ENCODE measurements around the gene SPG11. TPM values are rescaled to one million over a fixed set of nuclear protein-coding genes. Genes with fewer than 3 reads are reported as not detected.
A peak's percentile ranks its signal among the peaks of the same experiment; 100 is the strongest.
"Not testable (repeated sequence)": the region's sequence is repeated elsewhere in the genome, so short reads cannot be mapped to it uniquely, and the experiment has no call there.

The SPG11 gene
- polyA plus RNA-seq, 1 donor: 41.6 TPM

- no peak for DNase-seq (ENCODE audit: low read depth)
Measured at GRCh38 chr15:44566155-44566540, 97.3 kb downstream of the SPG11 start.

GRCh38 chr15:44565387-44566154 lies 97.9 kb downstream of the SPG11 start:
- DNase-seq (ENCODE audit: low read depth): no peak

- not testable (repeated sequence) for DNase-seq (ENCODE audit: low read depth)
Measured at GRCh38 chr15:44560926-44561325, 102.5 kb downstream of the SPG11 start.

GRCh38 chr15:44554934-44555723 lies 108.3 kb downstream of the SPG11 start:
- no peak for DNase-seq (ENCODE audit: low read depth)

- DNase-seq (ENCODE audit: low read depth): no peak
Measured at GRCh38 chr15:44550734-44551133, 112.7 kb downstream of the SPG11 start.

GRCh38 chr15:44550256-44550655 lies 113.2 kb downstream of the SPG11 start:
- DNase-seq (ENCODE audit: low read depth): no peak

- not testable (repeated sequence) for DNase-seq (ENCODE audit: low read depth)
Measured at GRCh38 chr15:44549152-44549551, 114.3 kb downstream of the SPG11 start.

GRCh38 chr15:44545913-44546802 lies 117.3 kb downstream of the SPG11 start:
- no peak for DNase-seq (ENCODE audit: low read depth)

- DNase-seq (ENCODE audit: low read depth): not testable (repeated sequence)
Measured at GRCh38 chr15:44544745-44545144, 118.7 kb downstream of the SPG11 start.

- DNase-seq (ENCODE audit: low read depth): no peak
Measured at GRCh38 chr15:44542596-44542995, 120.9 kb downstream of the SPG11 start.

- no peak for DNase-seq (ENCODE audit: low read depth)
Measured at GRCh38 chr15:44541282-44541958, 122.0 kb downstream of the SPG11 start.

- no peak for DNase-seq (ENCODE audit: low read depth)
Measured at GRCh38 chr15:44537735-44538240, 125.7 kb downstream of the SPG11 start.

- DNase-seq (ENCODE audit: low read depth): peak; percentile 85
Measured at GRCh38 chr15:44536962-44537734, 126.3 kb downstream of the SPG11 start, which contains the start of gene EIF3J. TSS of gene EIF3J (plus strand) at chr15:44537147. CDS start at chr15:44537195, 48 bp downstream.

GRCh38 chr15:44536302-44536961 lies 127.0 kb downstream of the SPG11 start:
- DNase-seq (ENCODE audit: low read depth): no peak

- DNase-seq (ENCODE audit: low read depth): no peak
Measured at GRCh38 chr15:44535523-44536301, 127.8 kb downstream of the SPG11 start.

GRCh38 chr15:44535092-44535491 lies 128.4 kb downstream of the SPG11 start:
- no peak for DNase-seq (ENCODE audit: low read depth)

GRCh38 chr15:44532689-44533088 lies 130.8 kb downstream of the SPG11 start:
- DNase-seq (ENCODE audit: low read depth): no peak

GRCh38 chr15:44532275-44532674 lies 131.2 kb downstream of the SPG11 start:
- DNase-seq (ENCODE audit: low read depth): not testable (repeated sequence)

GRCh38 chr15:44530653-44531052 lies 132.8 kb downstream of the SPG11 start:
- no peak for DNase-seq (ENCODE audit: low read depth)
